ENCODE results near the gene JAK1. TPM values are rescaled to one million over a fixed set of nuclear protein-coding genes. Genes with fewer than 3 reads are reported as not detected.

JAK1 gene
- total RNA-seq, 4 donors from 2014 or later: 52.9 to 169 (median 126) TPM

- intact Hi-C loops (cut with DNase I; ENCODE audit: low total_unique reads) (no loop called here), in situ Hi-C loops (cut with MboI; ENCODE audit: low pct_ligation_motif_present in 1 of 4, low pct_unique_long_range_greater_than_20kb in 1 of 4, low sequenced_read_pairs in 3 of 4) (no loop called here)
- no peaks in the 10 kb centered on the region for H3K27me3 ChIP-seq
- 89% methylated on average over 5 of the region's 5 CpGs; no CpG with 5 or more reads in 1 of the 2 donors for WGBS, 2 donors (ENCODE audit: low coverage in 1 of 2)
- H3K36me3 ChIP-seq: no peaks in the 10 kb centered on the region
- no peak overlapping the region for H3K27ac ChIP-seq
- DNase-seq: no peak
- peaks cover 0 to 8% (median 0%) of the 10 kb centered on the region in 4 donors for H3K4me1 ChIP-seq
- no peak overlapping the region for H3K4me3 ChIP-seq
- no peaks in the 10 kb centered on the region for H3K9me3 ChIP-seq
- TF ChIP-seq POLR2A (IDR thresholded peaks at IDR 0.05) (no peak), POLR2AphosphoS5 (IDR thresholded peaks at IDR 0.05) (no peak), EP300 (IDR thresholded peaks at IDR 0.05; ENCODE audit: low read depth) (no peak)
- TF ChIP-seq, protein P1, sequence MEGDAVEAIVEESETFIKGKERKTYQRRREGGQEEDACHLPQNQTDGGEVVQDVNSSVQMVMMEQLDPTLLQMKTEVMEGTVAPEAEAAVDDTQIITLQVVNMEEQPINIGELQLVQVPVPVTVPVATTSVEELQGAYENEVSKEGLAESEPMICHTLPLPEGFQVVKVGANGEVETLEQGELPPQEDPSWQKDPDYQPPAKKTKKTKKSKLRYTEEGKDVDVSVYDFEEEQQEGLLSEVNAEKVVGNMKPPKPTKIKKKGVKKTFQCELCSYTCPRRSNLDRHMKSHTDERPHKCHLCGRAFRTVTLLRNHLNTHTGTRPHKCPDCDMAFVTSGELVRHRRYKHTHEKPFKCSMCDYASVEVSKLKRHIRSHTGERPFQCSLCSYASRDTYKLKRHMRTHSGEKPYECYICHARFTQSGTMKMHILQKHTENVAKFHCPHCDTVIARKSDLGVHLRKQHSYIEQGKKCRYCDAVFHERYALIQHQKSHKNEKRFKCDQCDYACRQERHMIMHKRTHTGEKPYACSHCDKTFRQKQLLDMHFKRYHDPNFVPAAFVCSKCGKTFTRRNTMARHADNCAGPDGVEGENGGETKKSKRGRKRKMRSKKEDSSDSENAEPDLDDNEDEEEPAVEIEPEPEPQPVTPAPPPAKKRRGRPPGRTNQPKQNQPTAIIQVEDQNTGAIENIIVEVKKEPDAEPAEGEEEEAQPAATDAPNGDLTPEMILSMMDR (IDR thresholded peaks at IDR 0.05): no peak
These were observed 9.4 kb upstream of the JAK1 start for GRCh38 chr1:64975740-64976139.

DNA sequence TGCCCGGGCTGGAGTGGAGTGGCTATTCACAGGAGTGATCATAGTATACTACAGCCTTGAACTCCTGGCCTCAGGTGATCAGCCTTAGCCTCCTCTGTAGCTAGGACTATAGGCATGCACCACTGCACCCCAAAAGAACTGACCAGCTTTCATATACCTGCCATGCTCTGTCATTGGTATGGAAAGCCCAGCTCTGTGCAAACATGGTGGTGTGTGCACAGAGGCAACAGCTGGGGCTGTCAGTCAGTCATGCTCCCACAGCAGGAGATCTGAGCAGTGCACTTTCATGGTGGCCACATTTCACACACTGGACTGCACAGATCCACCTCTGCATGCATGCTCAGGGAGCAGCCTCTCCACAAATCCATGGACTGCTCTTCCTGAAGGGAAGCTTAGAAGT is 8.8 kb upstream of the JAK1 start:
- intact Hi-C loops (cut with DNase I; ENCODE audit: low total_unique reads) (no loop called here), in situ Hi-C loops (cut with MboI; ENCODE audit: low pct_ligation_motif_present in 1 of 4, low pct_unique_long_range_greater_than_20kb in 1 of 4, low sequenced_read_pairs in 3 of 4) (no loop called here)
- no peak overlapping the region for H3K27ac ChIP-seq
- H3K36me3 ChIP-seq: no peaks in the 10 kb centered on the region
- no peaks in the 10 kb centered on the region for H3K9me3 ChIP-seq
- DNase-seq: no peak
- peaks cover 0 to 8% (median 0%) of the 10 kb centered on the region in 4 donors for H3K4me1 ChIP-seq
- 20 to 86% methylated on average over 1 of the region's 1 CpG for WGBS, 2 donors (ENCODE audit: low coverage in 1 of 2)
- no peak overlapping the region for H3K4me3 ChIP-seq
- TF ChIP-seq POLR2A (IDR thresholded peaks at IDR 0.05): no peak
- TF ChIP-seq POLR2AphosphoS5 (IDR thresholded peaks at IDR 0.05): no peak
- TF ChIP-seq, protein P1 (IDR thresholded peaks at IDR 0.05): no peak
- no peak for TF ChIP-seq EP300 (IDR thresholded peaks at IDR 0.05; ENCODE audit: low read depth)
- no peaks in the 10 kb centered on the region for H3K27me3 ChIP-seq

- Histone ChIP-seq H3K27me3 (no peaks in the 10 kb centered on the region), H3K9me3 (no peaks in the 10 kb centered on the region), H3K36me3 (no peaks in the 10 kb centered on the region), H3K4me3 (no peak overlapping the region), H3K27ac (no peak overlapping the region), H3K4me1 (peaks cover 0 to 8% (median 0%) of the 10 kb centered on the region in 4 donors)
- in situ Hi-C loops (cut with MboI; ENCODE audit: low pct_ligation_motif_present in 1 of 4, low pct_unique_long_range_greater_than_20kb in 1 of 4, low sequenced_read_pairs in 3 of 4) (loop anchor here in 1 of 4 donors (25.0 kb wide), 1 partner anchor 112 kb away; no protein-coding TSS in a partner anchor), intact Hi-C loops (cut with DNase I; ENCODE audit: low total_unique reads) (no loop called here)
- DNase-seq: no peak
- TF ChIP-seq POLR2A (IDR thresholded peaks at IDR 0.05) (no peak), EP300 (IDR thresholded peaks at IDR 0.05; ENCODE audit: low read depth) (no peak)
- TF ChIP-seq, protein P1 (IDR thresholded peaks at IDR 0.05): no peak
- WGBS, 2 donors (ENCODE audit: low coverage in 1 of 2): 83 to 86% methylated on average over 2 of the region's 2 CpGs
These were observed 8.0 kb upstream of the JAK1 start for GRCh38 chr1:64974288-64974825.

GRCh38 chr1:64973061-64973647 is 6.8 kb upstream of the JAK1 start:
- TF ChIP-seq POLR2A (IDR thresholded peaks at IDR 0.05): no peak
- no peak for TF ChIP-seq EP300 (IDR thresholded peaks at IDR 0.05; ENCODE audit: low read depth)
- TF ChIP-seq POLR2AphosphoS5 (IDR thresholded peaks at IDR 0.05): no peak
- TF ChIP-seq, protein P1 (IDR thresholded peaks at IDR 0.05): no peak
- Histone ChIP-seq H3K9me3 (no peaks in the 10 kb centered on the region), H3K27me3 (no peaks in the 10 kb centered on the region), H3K4me3 (no peak overlapping the region), H3K4me1 (peaks cover 0 to 8% (median 0%) of the 10 kb centered on the region in 4 donors), H3K36me3 (no peaks in the 10 kb centered on the region), H3K27ac (no peak overlapping the region)
- intact Hi-C loops (cut with DNase I; ENCODE audit: low total_unique reads): no loop called here
- in situ Hi-C loops (cut with MboI; ENCODE audit: low pct_ligation_motif_present in 1 of 4, low pct_unique_long_range_greater_than_20kb in 1 of 4, low sequenced_read_pairs in 3 of 4): loop anchor here in 1 of 4 donors (25.0 kb wide), 1 partner anchor 111 kb away; no protein-coding TSS in a partner anchor
- no peak for DNase-seq
- 74 to 86% methylated on average over 3 of the region's 3 CpGs for WGBS, 2 donors (ENCODE audit: low coverage in 1 of 2)
